GM13976 (cell line): ENCODE results near the gene SHBG.

Source experiments
- DNase-seq: peaks from one replicate; pipeline ENCODE4 v3.0.0; 2012; ENCODE audit warnings: low spot score
- in situ Hi-C: fragments of 300-500 bp; cut with MboI; formaldehyde crosslinking; loops from one replicate; pipeline ENCODE4 v1.12.0; 2022; ENCODE audit warnings: low sequenced_read_pairs, mixed read lengths, inconsistent platforms; ENCODE audit not compliant: unreplicated experiment
- TF ChIP-seq, protein P1 (sequence below): IDR thresholded peaks from 2 replicates; pipeline ENCODE4 v1.5.1; 2012; ENCODE audit warnings: borderline replicate concordance, mild to moderate bottlenecking; ENCODE audit not compliant: insufficient read depth; ENCODE audit errors: extremely low read depth, missing control alignments, control extremely low read depth

Gene SHBG

DNA sequence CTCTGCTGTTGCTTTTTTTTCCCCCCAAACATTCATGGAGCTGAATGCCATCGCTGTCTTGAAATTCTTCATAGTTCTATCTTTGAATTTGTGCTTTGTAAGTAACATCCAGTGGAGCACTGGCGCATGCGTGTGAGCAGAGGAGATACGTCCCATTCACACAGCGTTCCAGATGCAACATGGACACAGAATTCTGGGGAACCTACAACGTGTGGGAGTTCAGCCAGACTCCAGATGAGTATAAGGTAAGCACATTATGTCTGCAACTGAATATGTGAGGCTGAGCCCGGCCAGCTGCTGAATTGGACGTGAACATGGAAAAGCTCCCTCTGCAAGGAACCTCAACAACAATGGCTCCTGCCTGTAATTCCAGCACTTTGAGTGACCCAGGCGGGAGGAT, 16.5 kb downstream of the SHBG start:
- in situ Hi-C loops, result no loop called here
- TF ChIP-seq, protein P1, sequence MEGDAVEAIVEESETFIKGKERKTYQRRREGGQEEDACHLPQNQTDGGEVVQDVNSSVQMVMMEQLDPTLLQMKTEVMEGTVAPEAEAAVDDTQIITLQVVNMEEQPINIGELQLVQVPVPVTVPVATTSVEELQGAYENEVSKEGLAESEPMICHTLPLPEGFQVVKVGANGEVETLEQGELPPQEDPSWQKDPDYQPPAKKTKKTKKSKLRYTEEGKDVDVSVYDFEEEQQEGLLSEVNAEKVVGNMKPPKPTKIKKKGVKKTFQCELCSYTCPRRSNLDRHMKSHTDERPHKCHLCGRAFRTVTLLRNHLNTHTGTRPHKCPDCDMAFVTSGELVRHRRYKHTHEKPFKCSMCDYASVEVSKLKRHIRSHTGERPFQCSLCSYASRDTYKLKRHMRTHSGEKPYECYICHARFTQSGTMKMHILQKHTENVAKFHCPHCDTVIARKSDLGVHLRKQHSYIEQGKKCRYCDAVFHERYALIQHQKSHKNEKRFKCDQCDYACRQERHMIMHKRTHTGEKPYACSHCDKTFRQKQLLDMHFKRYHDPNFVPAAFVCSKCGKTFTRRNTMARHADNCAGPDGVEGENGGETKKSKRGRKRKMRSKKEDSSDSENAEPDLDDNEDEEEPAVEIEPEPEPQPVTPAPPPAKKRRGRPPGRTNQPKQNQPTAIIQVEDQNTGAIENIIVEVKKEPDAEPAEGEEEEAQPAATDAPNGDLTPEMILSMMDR, result no peak
- DNase-seq, result no peak

DNA sequence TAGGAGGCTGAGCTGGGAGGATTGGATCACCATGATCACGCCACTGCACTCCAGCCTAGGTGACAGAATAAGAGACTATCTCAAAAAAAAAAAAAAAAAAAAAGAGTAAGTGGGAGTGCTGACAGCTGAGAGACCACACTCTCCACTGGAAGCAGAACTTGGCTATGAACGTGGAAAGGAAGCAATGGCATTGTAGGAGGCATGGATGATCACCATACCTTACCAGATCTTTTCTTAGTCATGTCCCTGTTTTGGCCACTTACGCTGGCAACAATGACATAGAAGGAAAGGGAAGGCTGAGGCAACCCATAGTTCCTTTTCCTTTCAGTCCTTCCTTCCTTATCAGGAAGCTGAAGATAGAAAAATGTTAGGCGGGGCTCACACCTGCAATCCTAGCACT, 17.1 kb downstream of the SHBG start:
- in situ Hi-C loops, result no loop called here
- TF ChIP-seq, protein P1, result no peak
- no peak for DNase-seq

DNA sequence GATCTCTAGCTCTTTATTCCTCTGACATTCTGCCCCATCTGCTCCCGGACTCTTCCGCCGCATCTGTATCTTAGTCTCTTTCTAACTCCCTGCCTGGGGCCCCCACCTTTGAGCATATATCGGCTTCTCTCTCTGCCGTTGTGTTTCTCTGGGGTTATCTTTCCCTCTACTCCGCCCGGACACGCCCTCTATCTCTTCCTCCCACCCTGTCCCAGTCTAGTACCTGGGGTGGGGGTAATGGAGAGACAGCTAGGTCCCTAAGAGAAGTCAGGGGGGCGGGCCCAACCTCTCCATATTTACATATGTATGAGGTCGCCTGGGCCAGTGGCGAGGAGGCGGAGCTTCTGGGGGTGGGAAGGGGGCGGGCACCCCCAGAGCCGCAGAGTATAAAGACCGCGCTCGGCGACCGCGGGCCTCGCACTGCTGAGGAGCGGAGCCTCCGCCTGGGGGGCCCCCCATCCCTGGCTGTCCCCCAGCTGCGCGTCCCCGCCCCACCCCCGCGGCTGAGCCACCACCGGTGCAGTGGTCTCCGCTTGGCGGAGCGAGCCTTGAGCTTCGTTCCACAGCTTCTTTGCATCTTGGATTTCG, 20.7 kb downstream of the SHBG start, which contains the start of gene ATP1B2:
Gene ATP1B2 (plus strand): TSS at position 418 of the 588 bp plus-strand sequence. CDS start 593 bp downstream, outside the sequence.
- TF ChIP-seq, protein P1, result no peak
- peak; percentile 89 for DNase-seq
- in situ Hi-C loops, result no loop called here

DNA sequence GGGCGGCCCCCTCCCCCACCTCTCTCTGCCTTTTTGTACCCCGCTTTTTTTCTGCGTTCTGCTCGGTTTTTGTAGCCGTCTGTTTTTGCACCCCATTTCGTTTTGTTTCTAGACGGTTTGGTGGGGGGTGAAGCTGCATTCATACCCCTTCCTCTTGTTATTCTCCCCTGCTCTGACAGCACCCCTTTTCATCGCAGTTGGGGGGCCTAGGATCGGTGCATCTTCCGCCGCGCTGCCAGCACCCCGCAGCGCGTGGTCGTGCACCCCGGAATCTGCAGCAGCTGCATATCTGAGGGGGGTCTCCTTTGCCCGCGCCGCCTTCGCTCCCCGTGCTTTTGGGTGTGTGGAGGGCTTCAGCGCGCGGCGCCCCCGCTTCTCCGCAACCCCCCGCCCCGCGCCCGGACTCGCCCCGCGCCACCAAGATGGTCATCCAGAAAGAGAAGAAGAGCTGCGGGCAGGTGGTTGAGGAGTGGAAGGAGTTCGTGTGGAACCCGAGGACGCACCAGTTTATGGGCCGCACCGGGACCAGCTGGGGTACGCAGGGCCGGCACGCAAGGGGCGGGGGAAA, 21.2 kb downstream of the SHBG start:
- in situ Hi-C loops, result no loop called here
- DNase-seq, result no peak
- TF ChIP-seq, protein P1, result no peak

DNA sequence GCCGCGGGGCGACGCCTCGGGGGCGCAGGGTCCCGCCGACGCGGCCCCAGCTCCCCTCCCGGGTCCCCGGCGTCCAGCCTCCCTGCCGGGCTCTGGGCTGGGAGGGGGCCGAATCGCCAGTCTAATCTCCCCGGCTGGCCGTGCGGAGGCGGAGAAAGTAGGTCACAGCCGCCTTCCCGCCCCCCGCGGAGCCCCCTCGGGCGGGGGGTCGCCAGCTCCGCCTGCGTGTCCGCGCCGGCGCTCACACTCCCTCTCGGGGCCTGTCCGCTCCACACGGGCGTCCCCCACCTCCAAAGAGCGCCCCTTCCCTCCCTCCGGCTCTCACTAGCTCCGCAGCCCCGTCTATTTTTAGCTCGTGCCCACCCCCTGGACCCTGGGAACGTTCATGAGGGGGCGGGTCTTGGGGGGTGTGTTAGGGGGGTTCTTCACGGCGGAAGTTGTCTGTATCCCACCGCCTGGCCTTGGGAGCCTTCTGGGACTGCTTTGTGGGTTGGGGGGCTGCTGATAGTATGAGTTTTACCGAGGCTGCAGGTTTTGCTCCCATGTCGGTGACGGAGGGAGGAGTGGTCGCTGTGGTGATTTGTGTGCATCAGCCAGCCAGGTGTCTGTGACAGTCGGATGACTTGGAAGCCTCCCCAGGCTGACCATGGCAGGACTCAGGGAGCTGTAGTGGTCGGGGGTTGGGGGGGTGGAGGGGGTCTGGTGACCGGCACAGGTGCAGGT, 21.9 kb downstream of the SHBG start:
- no peak for DNase-seq
- TF ChIP-seq, protein P1, result no peak
- in situ Hi-C loops, result no loop called here

DNA sequence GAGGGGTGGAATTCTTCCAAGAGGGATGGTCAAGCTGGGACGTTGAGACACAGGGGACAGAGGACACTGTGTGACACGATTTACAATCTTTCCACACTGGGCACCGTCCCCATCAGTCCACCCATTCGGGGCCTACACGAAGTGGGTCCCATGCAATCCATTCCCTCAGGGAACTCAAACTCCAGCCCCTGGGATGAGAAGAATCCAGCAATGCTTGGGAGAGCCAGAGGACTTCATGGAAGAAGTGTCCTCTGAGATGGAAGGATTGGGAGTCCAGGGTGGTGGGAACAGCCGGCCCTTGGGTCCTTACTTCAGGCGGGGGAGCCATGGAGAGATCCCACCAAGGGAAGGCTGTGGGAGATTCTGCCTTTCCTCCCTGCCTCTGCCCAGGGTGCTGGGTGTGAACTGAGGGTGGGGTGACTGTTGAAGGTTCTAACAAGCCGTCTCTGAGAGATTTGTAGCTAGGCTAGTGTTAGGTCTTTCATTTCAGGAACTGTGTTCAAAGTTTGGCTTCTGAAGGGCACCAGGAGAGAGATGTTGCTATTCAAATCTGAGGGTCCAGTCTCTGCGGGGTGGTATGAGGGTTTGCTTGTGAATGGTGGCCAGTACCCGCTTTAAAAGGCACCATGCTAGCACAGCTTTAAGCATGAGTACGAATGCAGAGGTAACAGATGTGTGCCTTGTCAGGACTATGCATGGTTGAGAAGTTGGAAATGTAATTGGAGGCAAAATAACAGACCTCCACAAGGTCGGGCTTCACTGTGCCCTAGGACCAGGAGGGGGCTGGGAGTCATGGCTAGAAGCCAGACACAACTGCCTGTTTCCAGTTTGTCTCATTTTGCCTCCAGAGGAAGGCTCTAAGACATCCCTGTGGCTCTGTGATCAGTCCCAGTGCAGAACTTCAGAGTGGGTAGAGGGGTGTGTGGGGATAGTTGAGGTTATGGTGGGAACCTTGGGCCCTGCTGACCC, 22.7 kb downstream of the SHBG start:
- TF ChIP-seq, protein P1, result no peak
- in situ Hi-C loops, result no loop called here
- DNase-seq, result no peak
